AG09309 (cell line): Measurements from ENCODE around the gene CADM4.

Source experiments
- DNase-seq: peaks from one replicate; pipeline ENCODE4 v3.0.0-alpha.2; 2010; ENCODE audit warnings: low read depth
- H3K4me3 ChIP-seq: 2 replicates; pipeline ENCODE4 v1.5.1; 2011; ENCODE audit warnings: mild to moderate bottlenecking, low read depth, low read length, moderate library complexity; ENCODE audit not compliant: control insufficient read depth
- CTCF ChIP-seq: IDR thresholded peaks from 2 replicates; pipeline ENCODE4 v1.5.1; 2011; ENCODE audit warnings: mild to moderate bottlenecking, low read depth, low read length, inconsistent platforms; ENCODE audit not compliant: insufficient read depth, control insufficient read depth; ENCODE audit errors: missing control alignments

CADM4 gene

GRCh38 chr19:43584484-43584883, 55.2 kb downstream of the CADM4 start:
- DNase-seq = no peak
- TF ChIP-seq CTCF = no peak
- H3K4me3 ChIP-seq = no peak overlapping the region

GRCh38 chr19:43582495-43582894, 57.2 kb downstream of the CADM4 start:
- no peak for TF ChIP-seq CTCF
- H3K4me3 ChIP-seq = no peak overlapping the region

GRCh38 chr19:43581467-43581866, 58.2 kb downstream of the CADM4 start:
- DNase-seq = no peak
- H3K4me3 ChIP-seq = no peak overlapping the region
- no peak for TF ChIP-seq CTCF

More at GRCh38 chr19:43582495-43582894, 57.2 kb downstream of the CADM4 start:
- DNase-seq = no peak

- TF ChIP-seq CTCF = no peak
- no peak overlapping the region for H3K4me3 ChIP-seq
- no peak for DNase-seq
Measured at GRCh38 chr19:43578787-43579186, 60.9 kb downstream of the CADM4 start.

GRCh38 chr19:43575955-43576878, 63.4 kb downstream of the CADM4 start:
- peak overlapping the region; percentile 28 for H3K4me3 ChIP-seq
- no peak for DNase-seq
- TF ChIP-seq CTCF = no peak

GRCh38 chr19:43575156-43575950, 64.3 kb downstream of the CADM4 start, which contains the start of the genes PINLYP and XRCC1:
PINLYP (plus strand) TSS chr19:43575801; CDS start chr19:43577192, 1,391 bp downstream.
XRCC1 (minus strand) TSS chr19:43575527; CDS start chr19:43575458, 69 bp downstream.
- peak; percentile 90 for DNase-seq
- no peak for TF ChIP-seq CTCF
- peak within 1 kb of the TSS; percentile 83 for H3K4me3 ChIP-seq
